GM08714 (cell line): Measurements from ENCODE around the gene C4orf50.
"Not testable (repeated sequence)": the region's sequence is repeated elsewhere in the genome, so short reads cannot be mapped to it uniquely, and the experiment has no call there.

Source experiments
- H3K4me3 ChIP-seq: fragments of 200-500 bp; sonication (Bioruptor generic); 2 replicates; pipeline ENCODE4 v1.5.1; 2014; ENCODE audit warnings: mild to moderate bottlenecking, low read length, inconsistent platforms
- ZNF274 ChIP-seq: IDR thresholded peaks from 2 replicates; pipeline ENCODE4 v1.6.1; 2012; ENCODE audit warnings: mild to moderate bottlenecking, low read depth, low read length

C4orf50 gene

DNA sequence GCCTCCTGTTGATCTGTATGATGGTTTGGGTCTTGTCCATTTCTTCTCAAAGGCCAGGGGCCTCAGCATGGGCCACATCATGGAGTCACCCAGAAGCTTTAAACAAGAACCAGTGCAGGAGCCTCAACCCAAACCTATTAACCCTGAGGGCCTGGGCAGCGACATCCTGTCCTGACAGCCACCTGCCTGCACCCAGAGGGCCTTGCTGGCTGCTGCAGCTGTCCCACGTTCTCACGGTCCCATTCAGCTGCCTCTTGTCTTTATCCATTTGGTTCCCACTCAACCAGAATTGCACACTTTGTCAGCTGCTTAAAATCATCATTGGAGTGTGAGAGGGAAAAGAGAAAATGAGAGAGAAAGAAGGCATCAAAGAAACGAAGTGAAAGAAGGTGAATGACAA lies 21.6 kb downstream of the C4orf50 start:
- no peak for TF ChIP-seq ZNF274
- H3K4me3 ChIP-seq: no peak overlapping the region

GRCh38 chr4:5995901-5996623 lies 22.2 kb downstream of the C4orf50 start:
- no peak for TF ChIP-seq ZNF274
- no peak overlapping the region for H3K4me3 ChIP-seq

- H3K4me3 ChIP-seq: no peak overlapping the region
- no peak for TF ChIP-seq ZNF274
Observed at GRCh38 chr4:5993876-5994811, 24.1 kb downstream of the C4orf50 start.

- H3K4me3 ChIP-seq: not testable (repeated sequence)
Observed at GRCh38 chr4:5993346-5993745, 24.9 kb downstream of the C4orf50 start.

DNA sequence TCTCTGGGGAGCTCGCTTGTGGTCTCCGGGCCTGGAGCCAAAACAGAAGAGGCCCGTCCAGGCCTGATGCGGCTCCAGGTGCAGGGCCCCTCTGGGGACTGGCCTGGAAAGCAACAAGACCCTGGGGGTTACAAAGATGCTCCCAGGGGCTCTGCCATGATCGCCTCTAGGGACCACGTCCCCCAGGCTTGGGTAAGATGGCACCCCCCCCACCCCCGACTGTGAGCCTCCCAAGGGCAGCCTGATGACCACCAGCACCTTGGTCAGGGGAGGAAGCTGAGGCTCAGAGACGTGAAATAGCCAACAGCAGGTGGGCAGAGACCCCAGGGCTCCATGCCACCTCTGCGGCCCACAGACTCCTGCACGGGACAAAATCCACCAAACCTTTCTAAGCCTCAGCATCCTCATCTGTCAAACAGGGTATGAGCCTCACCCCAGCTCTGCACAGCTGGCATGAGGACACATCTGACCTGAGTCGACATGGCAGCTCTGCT lies 25.4 kb downstream of the C4orf50 start:
- TF ChIP-seq ZNF274: no peak

DNA sequence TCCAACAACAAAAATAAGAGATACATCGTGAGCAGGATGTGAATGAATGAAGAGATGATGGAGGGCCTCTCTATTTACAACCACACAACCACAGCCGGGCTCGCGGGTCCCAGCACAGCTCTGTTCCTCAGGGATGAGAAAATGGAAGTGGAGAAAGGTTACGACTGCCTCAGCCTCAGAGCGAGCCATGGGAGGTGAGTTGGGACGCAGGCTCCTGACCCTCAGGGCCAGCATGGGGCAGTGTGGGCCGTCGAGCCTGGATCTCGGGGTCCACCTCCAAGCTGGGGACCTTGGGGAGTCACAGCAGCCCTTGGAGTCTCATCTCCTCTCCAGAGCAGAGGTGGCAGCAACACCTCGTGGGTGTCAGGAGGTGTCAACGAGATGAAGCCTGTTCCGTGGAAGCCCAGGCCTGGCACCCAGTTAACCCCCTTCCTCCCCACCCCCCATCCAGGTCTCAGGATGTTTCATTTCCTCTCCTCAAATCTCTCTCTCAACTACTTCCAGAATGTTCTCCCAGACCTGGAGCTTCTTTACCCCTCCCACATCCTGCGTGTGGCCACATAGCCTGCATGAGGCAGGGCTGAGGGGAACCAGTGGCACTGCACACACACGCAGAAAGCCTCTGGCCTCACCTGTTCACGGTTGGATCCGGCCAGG lies 25.9 kb downstream of the C4orf50 start:
- no peak for TF ChIP-seq ZNF274

More for the DNA sequence above, 25.4 kb downstream of the C4orf50 start:
- H3K4me3 ChIP-seq: no peak overlapping the region

GRCh38 chr4:5991405-5991804 lies 26.8 kb downstream of the C4orf50 start:
- no peak overlapping the region for H3K4me3 ChIP-seq

More for the DNA sequence above, 25.9 kb downstream of the C4orf50 start:
- H3K4me3 ChIP-seq: no peak overlapping the region

GRCh38 chr4:5990446-5991160 lies 27.6 kb downstream of the C4orf50 start:
- H3K4me3 ChIP-seq: no peak overlapping the region
- no peak for TF ChIP-seq ZNF274

More at GRCh38 chr4:5991405-5991804, 26.8 kb downstream of the C4orf50 start:
- TF ChIP-seq ZNF274: no peak

GRCh38 chr4:5989236-5990225 lies 28.7 kb downstream of the C4orf50 start:
- H3K4me3 ChIP-seq: no peak overlapping the region
- TF ChIP-seq ZNF274: no peak

GRCh38 chr4:5988086-5988845 lies 30.0 kb downstream of the C4orf50 start:
- TF ChIP-seq ZNF274: no peak
- no peak overlapping the region for H3K4me3 ChIP-seq

DNA sequence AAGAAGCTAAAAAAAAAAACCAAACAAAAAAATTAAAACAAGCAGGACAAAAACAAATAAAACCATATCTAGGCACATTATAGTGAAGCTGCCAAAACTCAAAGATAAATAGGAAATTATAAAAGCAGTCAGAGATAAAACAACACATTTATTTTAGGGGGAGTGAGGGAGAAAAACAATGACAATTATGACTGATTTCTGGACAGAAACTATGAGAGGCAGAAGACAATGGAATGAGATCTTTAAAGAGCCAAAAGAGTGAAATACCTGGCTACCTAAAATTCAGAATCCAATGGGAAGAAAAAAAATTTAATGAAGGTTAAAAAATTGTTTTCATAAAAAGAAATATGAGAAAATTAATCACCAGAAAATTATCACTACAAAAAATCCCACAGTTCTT lies 33.4 kb downstream of the C4orf50 start:
- H3K4me3 ChIP-seq: no peak overlapping the region
- no peak for TF ChIP-seq ZNF274
